Measurements from ENCODE around the gene HSFX1.
"Not testable (repeated sequence)": the region's sequence is repeated elsewhere in the genome, so short reads cannot be mapped to it uniquely, and the experiment has no call there.

The HSFX1 gene

DNA sequence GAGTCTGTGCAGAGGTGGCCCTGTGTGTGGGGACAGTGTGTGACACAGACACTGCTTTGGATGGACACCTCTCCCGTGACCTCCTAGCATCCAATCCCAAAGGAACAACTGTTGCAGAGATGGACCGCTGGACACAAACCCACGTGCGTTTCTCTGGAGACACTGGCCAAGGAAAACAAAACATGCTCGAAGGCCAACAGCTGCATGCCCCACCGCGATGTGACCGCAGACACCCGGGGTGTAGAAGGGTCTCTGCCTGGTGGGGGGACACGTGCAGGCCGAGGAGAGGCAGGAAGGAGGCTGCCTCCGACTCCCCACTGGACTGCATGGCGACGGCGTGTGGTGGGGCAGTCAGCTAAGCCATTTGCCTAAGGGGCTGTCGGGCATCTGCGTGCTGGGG is at the start of gene HSFX1:
TSS of gene HSFX1 (plus strand) at position 301 of the 400 bp plus-strand sequence. CDS start 614 bp downstream, outside the sequence.
- H3K4me3 ChIP-seq (ENCODE audit: low read depth in 1 of 2, low read length in 2 of 2); H3K27me3 ChIP-seq (ENCODE audit: control insufficient read depth in 1 of 2, insufficient read depth in 2 of 2, low read length in 2 of 2); H3K9me3 ChIP-seq (ENCODE audit: control insufficient read depth in 1 of 2, low read length in 2 of 2); H3K36me3 ChIP-seq (ENCODE audit: control insufficient read depth in 1 of 2, insufficient read depth in 2 of 2, low read length in 2 of 2); H3K9ac ChIP-seq (ENCODE audit: low read depth in 1 of 2, low read length in 2 of 2); H3K27ac ChIP-seq (ENCODE audit: low read depth, low read length); H3K4me1 ChIP-seq (ENCODE audit: control insufficient read depth in 1 of 2, insufficient read depth in 2 of 2, low read length in 2 of 2): not testable (repeated sequence)

- H3K4me3 ChIP-seq (ENCODE audit: low read depth in 1 of 2, low read length in 2 of 2); H3K36me3 ChIP-seq (ENCODE audit: control insufficient read depth in 1 of 2, insufficient read depth in 2 of 2, low read length in 2 of 2); H3K27ac ChIP-seq (ENCODE audit: low read depth, low read length); H3K4me1 ChIP-seq (ENCODE audit: control insufficient read depth in 1 of 2, insufficient read depth in 2 of 2, low read length in 2 of 2); H3K9me3 ChIP-seq (ENCODE audit: control insufficient read depth in 1 of 2, low read length in 2 of 2); H3K27me3 ChIP-seq (ENCODE audit: control insufficient read depth in 1 of 2, insufficient read depth in 2 of 2, low read length in 2 of 2); H3K9ac ChIP-seq (ENCODE audit: low read depth in 1 of 2, low read length in 2 of 2): not testable (repeated sequence)
Observed at GRCh38 chrX:149727308-149727707, 46.6 kb upstream of the HSFX1 start.

GRCh38 chrX:149742269-149742668 is 31.6 kb upstream of the HSFX1 start:
- H3K36me3 ChIP-seq (ENCODE audit: control insufficient read depth in 1 of 2, insufficient read depth in 2 of 2, low read length in 2 of 2); H3K9me3 ChIP-seq (ENCODE audit: control insufficient read depth in 1 of 2, low read length in 2 of 2); H3K4me1 ChIP-seq (ENCODE audit: control insufficient read depth in 1 of 2, insufficient read depth in 2 of 2, low read length in 2 of 2); H3K9ac ChIP-seq (ENCODE audit: low read depth in 1 of 2, low read length in 2 of 2); H3K27me3 ChIP-seq (ENCODE audit: control insufficient read depth in 1 of 2, insufficient read depth in 2 of 2, low read length in 2 of 2); H3K4me3 ChIP-seq (ENCODE audit: low read depth in 1 of 2, low read length in 2 of 2); H3K27ac ChIP-seq (ENCODE audit: low read depth, low read length): not testable (repeated sequence)

DNA sequence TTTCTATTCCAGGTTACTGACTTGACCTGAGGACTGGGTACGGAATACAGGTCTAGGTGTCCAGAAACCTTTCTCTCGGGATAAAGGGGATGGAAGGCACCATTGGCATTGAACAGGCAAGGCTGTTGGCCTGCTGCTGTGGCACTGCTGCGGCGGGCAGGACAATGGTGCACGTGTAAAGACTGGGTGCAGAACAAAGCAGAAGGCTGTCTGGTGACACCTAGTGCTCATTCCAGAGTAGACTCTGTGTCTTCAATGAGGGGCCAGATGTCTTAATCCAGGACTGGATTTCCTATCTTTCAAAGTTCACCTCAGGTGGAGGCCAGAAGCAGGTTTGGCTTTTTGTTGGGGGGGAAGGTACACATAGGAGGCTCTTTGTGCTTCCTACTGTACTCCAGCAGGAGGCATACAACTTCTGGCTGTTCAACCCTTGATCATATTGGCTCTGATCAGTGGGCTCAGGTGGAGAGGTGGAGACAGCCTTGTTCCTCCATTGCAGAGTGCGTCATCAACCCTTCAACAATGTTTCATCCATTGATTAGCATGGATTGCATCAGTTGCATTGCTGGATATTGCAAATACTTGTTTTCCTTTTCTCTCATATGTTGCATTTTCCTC is 27.4 kb upstream of the HSFX1 start:
- H3K9ac ChIP-seq (ENCODE audit: low read depth in 1 of 2, low read length in 2 of 2); H3K27ac ChIP-seq (ENCODE audit: low read depth, low read length); H3K27me3 ChIP-seq (ENCODE audit: control insufficient read depth in 1 of 2, insufficient read depth in 2 of 2, low read length in 2 of 2); H3K9me3 ChIP-seq (ENCODE audit: control insufficient read depth in 1 of 2, low read length in 2 of 2); H3K4me1 ChIP-seq (ENCODE audit: control insufficient read depth in 1 of 2, insufficient read depth in 2 of 2, low read length in 2 of 2); H3K4me3 ChIP-seq (ENCODE audit: low read depth in 1 of 2, low read length in 2 of 2); H3K36me3 ChIP-seq (ENCODE audit: control insufficient read depth in 1 of 2, insufficient read depth in 2 of 2, low read length in 2 of 2): not testable (repeated sequence)

GRCh38 chrX:149757206-149758067 is 16.4 kb upstream of the HSFX1 start:
- Histone ChIP-seq H3K9ac (ENCODE audit: low read depth in 1 of 2, low read length in 2 of 2) (no peak overlapping the region), H3K27ac (ENCODE audit: low read depth, low read length) (no peak overlapping the region), H3K9me3 (ENCODE audit: control insufficient read depth in 1 of 2, low read length in 2 of 2) (no peaks in the 10 kb centered on the region), H3K36me3 (ENCODE audit: control insufficient read depth in 1 of 2, insufficient read depth in 2 of 2, low read length in 2 of 2) (no peaks in the 10 kb centered on the region), H3K27me3 (ENCODE audit: control insufficient read depth in 1 of 2, insufficient read depth in 2 of 2, low read length in 2 of 2) (no peaks in the 10 kb centered on the region), H3K4me1 (ENCODE audit: control insufficient read depth in 1 of 2, insufficient read depth in 2 of 2, low read length in 2 of 2) (no peaks in the 10 kb centered on the region), H3K4me3 (ENCODE audit: low read depth in 1 of 2, low read length in 2 of 2) (no peak overlapping the region)

DNA sequence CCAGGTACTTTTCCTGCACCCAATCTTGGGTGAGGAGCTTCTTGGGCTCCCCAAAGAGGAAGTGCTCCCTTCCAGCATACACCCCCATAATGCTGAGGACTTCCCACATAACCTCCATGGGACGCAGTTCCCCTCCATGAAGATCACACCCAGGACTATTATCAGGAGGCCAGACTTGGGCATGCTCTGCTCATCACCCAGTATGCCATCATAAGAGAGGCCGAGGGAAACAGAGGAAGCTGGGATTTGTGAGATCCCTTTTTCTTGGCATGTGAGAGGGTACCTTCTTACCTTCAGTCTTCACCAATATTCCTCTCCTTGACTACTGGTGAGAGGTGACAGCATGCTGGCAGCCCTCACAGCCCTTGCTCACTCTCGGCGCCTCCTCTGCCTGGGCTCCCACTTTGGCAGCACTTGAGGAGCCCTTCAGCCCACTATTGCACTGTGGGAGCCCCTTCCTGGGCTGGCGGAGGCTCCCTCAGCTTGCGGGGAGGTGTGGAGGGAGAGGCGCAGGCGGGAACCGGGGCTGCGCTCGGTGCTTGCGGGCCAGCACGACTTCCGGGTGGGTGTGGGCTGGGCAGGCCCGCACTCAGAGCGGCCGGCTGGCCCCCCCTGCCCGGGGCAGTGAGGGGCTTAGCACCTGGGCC is 15.7 kb upstream of the HSFX1 start:
- Histone ChIP-seq H3K9ac (ENCODE audit: low read depth in 1 of 2, low read length in 2 of 2) (no peak overlapping the region), H3K4me3 (ENCODE audit: low read depth in 1 of 2, low read length in 2 of 2) (no peak overlapping the region), H3K27me3 (ENCODE audit: control insufficient read depth in 1 of 2, insufficient read depth in 2 of 2, low read length in 2 of 2) (no peaks in the 10 kb centered on the region), H3K9me3 (ENCODE audit: control insufficient read depth in 1 of 2, low read length in 2 of 2) (no peaks in the 10 kb centered on the region), H3K27ac (ENCODE audit: low read depth, low read length) (no peak overlapping the region), H3K36me3 (ENCODE audit: control insufficient read depth in 1 of 2, insufficient read depth in 2 of 2, low read length in 2 of 2) (no peaks in the 10 kb centered on the region), H3K4me1 (ENCODE audit: control insufficient read depth in 1 of 2, insufficient read depth in 2 of 2, low read length in 2 of 2) (no peaks in the 10 kb centered on the region)

DNA sequence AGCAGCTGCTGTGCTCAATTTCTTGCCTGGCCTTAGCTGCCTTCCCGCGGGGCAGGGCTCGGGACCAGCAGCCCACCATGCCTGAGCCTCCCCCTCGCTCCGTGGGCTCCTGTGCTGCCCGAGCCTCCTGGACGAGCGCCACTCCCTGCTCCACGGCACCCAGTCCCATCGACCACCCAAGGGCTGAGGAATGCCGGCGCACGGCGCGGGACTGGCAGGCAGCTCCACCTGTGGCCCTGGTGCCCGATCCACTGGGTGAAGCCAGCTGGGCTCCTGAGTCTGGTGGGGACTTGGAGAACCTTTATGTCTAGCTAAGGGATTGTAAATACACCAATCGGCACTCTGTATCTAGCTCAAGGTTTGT is 15.2 kb upstream of the HSFX1 start:
- not testable (repeated sequence) for H3K4me1 ChIP-seq (ENCODE audit: control insufficient read depth in 1 of 2, insufficient read depth in 2 of 2, low read length in 2 of 2); H3K36me3 ChIP-seq (ENCODE audit: control insufficient read depth in 1 of 2, insufficient read depth in 2 of 2, low read length in 2 of 2); H3K4me3 ChIP-seq (ENCODE audit: low read depth in 1 of 2, low read length in 2 of 2); H3K9ac ChIP-seq (ENCODE audit: low read depth in 1 of 2, low read length in 2 of 2); H3K9me3 ChIP-seq (ENCODE audit: control insufficient read depth in 1 of 2, low read length in 2 of 2); H3K27ac ChIP-seq (ENCODE audit: low read depth, low read length); H3K27me3 ChIP-seq (ENCODE audit: control insufficient read depth in 1 of 2, insufficient read depth in 2 of 2, low read length in 2 of 2)

DNA sequence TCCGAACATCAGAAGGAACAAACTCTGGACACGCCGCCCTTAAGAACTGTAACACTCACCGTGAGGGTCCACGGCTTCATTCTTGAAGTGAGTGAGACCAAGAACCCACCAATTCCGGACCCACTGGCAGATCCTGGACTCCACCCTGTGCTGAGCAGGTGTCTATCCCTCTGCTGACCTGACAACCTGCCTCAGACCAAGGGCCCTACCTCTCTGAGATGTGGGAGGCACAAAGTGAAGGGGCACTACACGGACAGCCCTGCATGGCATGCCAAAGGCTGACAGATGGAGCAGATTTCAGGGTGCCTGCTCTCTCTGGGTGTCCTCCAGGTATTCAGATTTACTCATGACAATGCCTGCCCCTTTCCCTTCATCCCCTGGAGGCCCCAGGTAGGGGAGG is 14.0 kb upstream of the HSFX1 start:
- H3K36me3 ChIP-seq (ENCODE audit: control insufficient read depth in 1 of 2, insufficient read depth in 2 of 2, low read length in 2 of 2), result no peaks in the 10 kb centered on the region
- no peaks in the 10 kb centered on the region for H3K27me3 ChIP-seq (ENCODE audit: control insufficient read depth in 1 of 2, insufficient read depth in 2 of 2, low read length in 2 of 2)
- no peak overlapping the region for H3K27ac ChIP-seq (ENCODE audit: low read depth, low read length)
- no peak overlapping the region for H3K4me3 ChIP-seq (ENCODE audit: low read depth in 1 of 2, low read length in 2 of 2)
- H3K9me3 ChIP-seq (ENCODE audit: control insufficient read depth in 1 of 2, low read length in 2 of 2), result no peaks in the 10 kb centered on the region
- no peak overlapping the region for H3K9ac ChIP-seq (ENCODE audit: low read depth in 1 of 2, low read length in 2 of 2)
- no peaks in the 10 kb centered on the region for H3K4me1 ChIP-seq (ENCODE audit: control insufficient read depth in 1 of 2, insufficient read depth in 2 of 2, low read length in 2 of 2)

GRCh38 chrX:149760965-149761364 is 12.9 kb upstream of the HSFX1 start:
- Histone ChIP-seq H3K27ac (ENCODE audit: low read depth, low read length) (no peak overlapping the region), H3K36me3 (ENCODE audit: control insufficient read depth in 1 of 2, insufficient read depth in 2 of 2, low read length in 2 of 2) (no peaks in the 10 kb centered on the region), H3K9me3 (ENCODE audit: control insufficient read depth in 1 of 2, low read length in 2 of 2) (no peaks in the 10 kb centered on the region), H3K9ac (ENCODE audit: low read depth in 1 of 2, low read length in 2 of 2) (no peak overlapping the region), H3K27me3 (ENCODE audit: control insufficient read depth in 1 of 2, insufficient read depth in 2 of 2, low read length in 2 of 2) (no peaks in the 10 kb centered on the region), H3K4me3 (ENCODE audit: low read depth in 1 of 2, low read length in 2 of 2) (no peak overlapping the region), H3K4me1 (ENCODE audit: control insufficient read depth in 1 of 2, insufficient read depth in 2 of 2, low read length in 2 of 2) (no peaks in the 10 kb centered on the region)

- H3K27me3 ChIP-seq (ENCODE audit: control insufficient read depth in 1 of 2, insufficient read depth in 2 of 2, low read length in 2 of 2); H3K36me3 ChIP-seq (ENCODE audit: control insufficient read depth in 1 of 2, insufficient read depth in 2 of 2, low read length in 2 of 2); H3K4me3 ChIP-seq (ENCODE audit: low read depth in 1 of 2, low read length in 2 of 2); H3K9ac ChIP-seq (ENCODE audit: low read depth in 1 of 2, low read length in 2 of 2); H3K9me3 ChIP-seq (ENCODE audit: control insufficient read depth in 1 of 2, low read length in 2 of 2); H3K27ac ChIP-seq (ENCODE audit: low read depth, low read length); H3K4me1 ChIP-seq (ENCODE audit: control insufficient read depth in 1 of 2, insufficient read depth in 2 of 2, low read length in 2 of 2): not testable (repeated sequence)
Observed at GRCh38 chrX:149761858-149762674, 11.8 kb upstream of the HSFX1 start.
